NK-92 (cell line): ENCODE data around the gene MLC1.

ENCODE experiments used
- DNase-seq: peaks from one replicate; lab custom pipeline; 2025; ENCODE audit not compliant: unreplicated experiment; lab: John Stamatoyannopoulos, UW

MLC1 gene

DNA sequence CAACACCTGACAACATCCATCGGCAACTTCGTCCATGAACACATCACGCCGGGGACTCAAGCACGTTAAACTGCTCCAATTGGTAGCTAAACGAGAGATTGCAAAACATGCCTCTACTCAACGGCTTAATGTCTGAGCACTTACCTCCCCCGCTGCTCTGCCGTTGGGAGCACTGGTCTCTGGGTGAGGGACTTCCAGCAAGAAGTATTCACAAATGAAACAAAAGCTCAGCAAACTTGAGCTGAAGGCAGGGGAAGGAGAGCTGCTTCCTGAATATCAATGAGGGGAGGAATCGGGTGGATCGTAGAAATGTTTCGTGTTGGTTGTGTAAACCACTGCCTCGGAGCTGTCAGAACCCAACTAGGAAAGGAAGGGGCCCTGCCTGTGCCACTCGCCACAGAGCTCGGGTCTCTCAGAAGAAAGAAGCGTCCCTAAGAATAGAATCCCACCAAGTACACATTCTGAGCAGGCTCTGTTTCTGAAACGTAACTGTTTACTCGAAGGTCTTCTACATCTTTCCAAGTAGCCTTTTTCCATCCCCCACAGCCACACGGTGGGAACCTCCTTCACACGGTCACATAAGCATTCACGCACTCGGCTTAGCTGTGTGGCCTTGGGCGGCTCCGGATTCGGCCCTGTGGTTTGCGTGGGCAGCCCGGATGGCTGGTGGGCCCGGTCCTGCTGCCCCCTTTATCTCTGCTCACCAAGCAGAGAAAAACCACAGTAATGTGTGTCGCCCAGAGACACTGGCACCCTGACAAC lies at the start of gene MLC1:
TSS of gene MLC1 (minus strand) at position 216 of the 762 bp plus-strand sequence. CDS start 524 bp downstream, outside the sequence.
- no peak for DNase-seq

DNA sequence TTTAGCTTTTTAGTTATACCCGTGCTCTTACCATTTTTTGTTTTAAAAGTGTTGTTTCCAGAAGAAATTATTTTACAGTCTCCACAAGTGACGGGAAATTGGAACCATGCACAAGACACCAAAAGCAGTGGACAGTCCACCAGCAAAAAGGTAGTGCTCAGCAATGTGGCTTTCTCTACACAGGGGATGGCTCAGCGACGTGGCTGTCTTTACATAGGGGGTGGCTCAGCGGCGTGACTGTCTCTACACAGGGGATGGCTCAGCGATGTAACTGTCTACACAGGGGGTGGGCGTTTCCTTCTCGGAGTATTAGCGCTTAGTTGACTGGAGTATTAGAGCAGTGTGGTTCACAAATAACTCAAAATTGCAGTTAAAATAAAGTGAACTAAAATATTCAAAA lies 49.3 kb upstream of the MLC1 start:
- DNase-seq = no peak

DNA sequence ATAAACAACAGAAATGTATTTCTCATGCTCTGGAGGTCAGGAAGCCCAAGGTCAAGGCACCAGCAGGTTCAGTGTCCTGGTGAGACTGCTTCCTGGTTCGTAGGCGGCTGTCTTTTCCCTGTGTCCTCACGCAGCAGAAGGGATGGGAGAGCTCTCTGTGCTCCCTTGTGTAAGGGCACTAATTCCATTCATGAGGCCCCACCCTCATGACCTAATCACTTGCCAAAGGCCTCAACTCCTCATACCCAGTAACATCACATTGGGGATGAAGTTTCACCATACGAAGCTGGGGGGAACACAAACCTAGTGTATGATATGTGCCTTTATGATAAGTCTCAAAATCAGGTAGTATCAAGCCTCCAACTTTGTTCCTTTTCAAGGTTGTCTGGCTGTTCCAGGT lies 46.7 kb upstream of the MLC1 start:
- DNase-seq = no peak

DNA sequence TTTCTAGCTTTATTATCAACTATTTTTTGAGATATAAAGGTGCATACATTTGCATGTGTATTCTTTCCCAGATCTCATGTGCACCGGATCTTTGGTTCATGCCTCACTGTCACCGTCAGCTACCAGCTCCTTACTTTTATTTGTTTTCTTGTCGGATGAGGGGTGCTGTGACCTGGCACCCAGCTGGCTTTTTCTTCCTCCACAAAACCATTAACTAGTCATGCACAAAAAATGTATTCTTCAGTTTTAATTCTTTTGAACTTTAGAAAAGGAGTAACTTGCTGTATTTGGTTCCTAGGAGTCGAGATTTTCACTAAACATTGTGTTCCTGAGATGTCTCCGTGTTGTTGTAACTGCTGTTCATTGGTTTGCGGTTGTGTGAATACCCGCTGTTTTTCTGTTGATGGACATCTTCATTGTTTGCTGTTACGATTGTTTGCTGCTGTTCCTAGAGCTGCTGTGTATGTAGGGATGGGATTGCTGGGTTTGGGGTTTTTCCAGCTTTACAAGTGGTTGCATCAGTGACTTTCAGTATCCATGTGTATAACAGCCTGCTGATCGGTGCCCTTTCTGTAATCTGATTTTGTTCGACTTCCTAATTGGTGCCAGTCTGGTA lies 44.0 kb upstream of the MLC1 start:
- DNase-seq = no peak

DNA sequence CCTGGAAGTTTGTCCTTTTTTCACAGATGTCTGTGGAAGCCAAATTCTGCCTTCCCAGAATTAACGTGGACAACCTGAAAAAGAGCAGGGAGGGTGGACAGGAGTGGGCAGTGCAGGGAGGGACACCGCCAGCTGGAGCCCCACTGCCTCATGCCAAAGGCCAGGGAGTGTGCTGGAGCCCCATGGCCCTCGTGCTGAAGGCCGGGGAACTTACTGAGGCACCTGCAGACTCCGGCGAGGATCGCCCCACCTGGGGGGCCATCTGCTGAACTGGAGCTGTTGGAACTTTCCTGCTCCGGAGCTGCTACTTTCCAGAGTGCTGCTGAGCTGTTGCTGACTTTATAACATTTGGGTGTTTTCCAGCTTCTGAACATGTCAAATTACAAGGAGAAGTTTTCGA lies 39.8 kb upstream of the MLC1 start:
- DNase-seq = no peak

DNA sequence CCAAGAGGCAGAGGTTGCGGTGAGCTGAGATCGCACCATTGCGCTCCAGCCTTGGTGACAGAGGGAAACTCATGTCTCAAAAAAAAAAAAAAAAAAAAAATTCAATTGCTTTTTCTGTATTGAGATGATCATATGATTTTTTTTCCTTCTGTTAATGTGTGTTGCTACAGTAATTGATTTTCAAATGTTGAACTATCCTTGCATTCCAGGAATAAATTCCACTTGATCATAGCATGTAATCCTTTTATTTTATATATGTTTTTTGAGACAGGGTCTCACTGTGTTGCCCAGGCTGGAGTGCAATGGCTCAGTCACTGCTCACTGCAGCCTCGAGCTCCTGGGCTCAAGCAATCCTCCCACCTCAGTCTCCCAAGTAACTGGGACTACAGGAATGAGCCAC lies 37.9 kb upstream of the MLC1 start:
- no peak for DNase-seq

DNA sequence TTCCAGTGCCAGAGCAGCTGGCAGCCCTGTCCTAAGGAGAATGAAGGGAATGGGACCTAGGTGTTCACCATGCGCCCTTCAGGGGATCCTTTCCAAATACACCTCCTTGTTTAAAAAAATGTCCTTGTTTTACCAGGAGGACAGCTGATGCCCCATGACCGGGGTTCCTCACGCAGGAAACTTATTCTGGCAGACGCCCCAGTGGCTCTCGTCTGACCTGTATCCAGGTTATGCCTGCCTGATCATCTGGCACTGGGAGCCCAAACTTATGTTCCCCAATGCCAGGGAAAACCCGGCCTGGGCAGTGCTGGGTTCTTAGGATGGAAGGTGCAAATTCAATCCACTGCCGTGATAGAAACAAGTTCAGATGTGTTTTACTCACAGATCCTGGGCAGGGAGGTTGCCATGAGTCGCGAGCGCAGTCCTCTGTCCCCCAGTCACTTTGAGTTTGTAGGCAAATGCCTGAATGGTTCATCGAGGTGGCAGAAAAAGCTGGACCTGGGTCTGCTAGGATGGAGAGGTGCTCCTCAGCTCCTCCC lies 36.0 kb upstream of the MLC1 start:
- DNase-seq = no peak

DNA sequence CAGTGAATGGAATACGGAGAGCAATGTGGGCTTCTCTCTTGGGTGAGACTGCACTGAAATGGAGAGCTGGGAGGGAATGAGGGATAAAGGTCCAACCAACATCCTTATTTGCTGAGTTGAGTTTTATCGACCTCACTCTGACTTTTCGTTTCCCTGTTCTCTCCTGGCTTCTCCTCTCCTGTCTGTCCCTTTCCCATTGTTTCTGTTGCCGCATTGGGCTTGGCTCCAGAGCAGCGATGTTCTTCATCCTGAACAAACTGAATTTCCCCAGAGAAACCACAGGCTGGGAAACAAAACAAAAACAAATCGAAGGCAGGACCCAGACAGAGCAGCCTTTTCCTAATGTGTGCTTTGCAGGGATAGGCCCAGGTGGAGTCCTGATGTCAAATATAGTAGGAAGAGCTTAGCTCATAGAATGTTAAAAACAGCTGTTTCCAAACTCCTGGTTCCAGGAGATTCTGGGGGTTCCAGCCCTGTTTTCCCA lies 34.6 kb upstream of the MLC1 start:
- no peak for DNase-seq

DNA sequence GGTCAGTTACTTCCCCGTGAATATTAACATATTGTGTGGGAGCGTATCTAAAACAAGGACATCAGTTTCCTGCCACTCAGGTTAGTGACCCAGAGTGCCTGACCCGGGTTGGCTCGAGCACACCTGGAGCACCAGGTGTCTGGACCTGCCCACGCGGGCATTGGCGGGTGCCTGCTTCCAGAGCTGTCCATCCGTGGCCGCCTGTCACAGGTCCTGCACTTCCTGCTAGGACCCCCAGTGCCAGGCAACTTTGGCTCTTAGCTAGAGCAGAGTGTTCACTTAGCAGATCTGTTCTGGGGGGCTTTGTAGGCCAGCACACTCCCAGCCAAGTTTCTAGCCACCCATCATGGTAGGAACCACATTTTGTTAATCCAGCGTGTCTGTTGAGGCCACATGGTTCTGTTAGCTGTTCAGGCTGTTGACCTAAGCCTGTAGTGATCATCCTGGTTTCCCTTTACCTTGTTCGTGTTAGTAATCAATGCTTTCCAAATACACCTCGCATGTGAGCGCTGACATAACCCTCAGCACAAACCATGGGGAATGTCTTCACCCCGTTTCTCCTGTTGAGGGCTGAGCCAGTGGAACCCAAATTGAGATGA lies 34.0 kb upstream of the MLC1 start:
- no peak for DNase-seq

DNA sequence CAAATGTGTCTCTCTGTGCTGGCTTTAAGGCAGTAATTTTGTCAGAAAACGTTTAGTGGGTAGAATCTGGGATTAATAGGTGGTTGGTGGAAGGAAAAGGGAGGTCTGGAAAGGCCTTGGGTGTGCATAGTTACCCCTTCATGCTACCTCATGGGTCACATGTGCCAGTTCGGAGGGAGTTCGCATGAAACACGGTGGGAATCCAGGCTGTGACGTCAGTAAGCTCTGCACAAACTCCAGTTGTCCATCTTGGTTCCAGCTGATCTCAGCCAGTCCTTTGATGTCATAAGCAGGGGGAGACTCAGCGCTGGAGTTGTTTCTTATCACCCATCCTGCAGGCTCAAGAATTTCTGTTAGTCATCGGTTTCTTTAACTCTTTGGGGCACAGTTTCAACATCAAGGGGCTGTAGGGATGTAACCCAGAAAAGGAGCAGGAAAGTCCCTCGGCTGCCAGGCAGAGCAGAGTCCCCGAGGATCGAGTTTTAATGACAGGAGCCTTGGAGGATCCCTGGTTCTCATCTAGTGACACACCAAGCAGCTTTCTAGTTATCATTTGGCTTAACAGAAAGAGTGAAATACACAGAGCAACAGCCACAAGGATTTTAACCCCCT lies 33.4 kb upstream of the MLC1 start:
- DNase-seq = no peak

DNA sequence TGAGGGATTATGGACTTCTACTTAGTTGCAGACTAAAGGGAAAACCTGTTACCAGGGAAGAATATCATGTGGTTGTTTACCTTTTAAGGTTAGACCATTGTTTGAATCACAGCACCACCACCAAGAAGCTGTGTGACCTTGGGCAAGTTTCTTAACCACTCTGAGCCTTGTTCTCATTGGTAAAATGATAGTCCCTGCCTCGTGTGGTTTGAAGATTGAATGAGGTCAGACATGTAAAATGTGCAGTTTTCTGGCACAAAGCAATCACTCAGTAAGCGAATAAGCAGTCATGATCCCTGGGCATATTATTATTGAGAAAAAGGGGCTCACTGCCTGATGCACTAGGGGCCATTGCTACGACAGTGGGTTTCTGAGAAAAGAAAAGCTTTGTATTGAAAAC lies 32.9 kb upstream of the MLC1 start:
- DNase-seq = no peak

DNA sequence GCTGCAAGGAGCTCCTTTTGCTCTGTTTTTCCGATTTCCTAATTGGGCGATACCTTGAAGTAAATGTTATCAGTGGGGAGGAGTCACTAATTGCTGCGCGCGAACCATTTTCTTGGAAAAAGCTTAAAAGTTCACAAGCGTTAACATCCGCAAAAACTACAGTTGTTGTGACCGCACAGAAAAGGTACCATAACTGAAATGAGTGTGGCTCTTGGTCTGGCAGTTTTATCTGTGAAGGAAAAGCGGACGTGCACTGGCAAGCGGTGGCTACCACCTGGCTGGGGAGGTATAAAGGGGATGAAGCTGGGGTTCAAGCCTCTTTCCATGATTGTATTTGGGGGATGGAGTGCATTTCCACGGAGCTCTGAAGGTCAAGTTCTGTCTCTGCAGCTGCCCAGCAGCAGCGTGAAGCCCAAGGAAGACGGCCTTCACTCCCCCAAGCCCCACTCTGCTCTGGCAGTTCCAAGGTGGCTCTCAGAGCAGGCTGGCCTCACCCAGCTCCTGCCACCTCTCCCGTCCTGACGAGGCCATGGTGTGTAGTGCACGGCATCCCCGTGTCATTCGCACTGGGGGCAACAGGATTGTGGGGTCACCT lies 32.0 kb upstream of the MLC1 start:
- no peak for DNase-seq

DNA sequence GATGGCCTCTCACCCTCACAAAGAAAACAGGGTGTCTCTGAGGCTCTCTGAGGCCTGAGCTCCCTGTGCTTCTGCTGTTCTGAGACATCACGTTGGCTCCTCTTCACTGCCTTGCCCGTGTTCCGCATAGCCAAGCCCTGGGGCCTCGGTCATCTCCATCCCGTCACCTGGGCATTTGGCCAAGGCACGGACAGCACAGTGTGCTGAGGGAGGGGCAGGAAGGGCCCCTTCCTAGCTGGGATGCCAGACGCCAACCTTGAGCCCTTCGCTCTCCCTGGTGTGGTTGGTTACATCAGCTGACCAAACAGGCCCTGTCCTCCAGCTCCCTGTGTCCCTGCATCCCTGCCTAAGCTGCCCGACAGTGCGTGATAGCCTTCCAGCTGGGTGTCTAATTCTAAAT lies 30.5 kb upstream of the MLC1 start:
- no peak for DNase-seq

DNA sequence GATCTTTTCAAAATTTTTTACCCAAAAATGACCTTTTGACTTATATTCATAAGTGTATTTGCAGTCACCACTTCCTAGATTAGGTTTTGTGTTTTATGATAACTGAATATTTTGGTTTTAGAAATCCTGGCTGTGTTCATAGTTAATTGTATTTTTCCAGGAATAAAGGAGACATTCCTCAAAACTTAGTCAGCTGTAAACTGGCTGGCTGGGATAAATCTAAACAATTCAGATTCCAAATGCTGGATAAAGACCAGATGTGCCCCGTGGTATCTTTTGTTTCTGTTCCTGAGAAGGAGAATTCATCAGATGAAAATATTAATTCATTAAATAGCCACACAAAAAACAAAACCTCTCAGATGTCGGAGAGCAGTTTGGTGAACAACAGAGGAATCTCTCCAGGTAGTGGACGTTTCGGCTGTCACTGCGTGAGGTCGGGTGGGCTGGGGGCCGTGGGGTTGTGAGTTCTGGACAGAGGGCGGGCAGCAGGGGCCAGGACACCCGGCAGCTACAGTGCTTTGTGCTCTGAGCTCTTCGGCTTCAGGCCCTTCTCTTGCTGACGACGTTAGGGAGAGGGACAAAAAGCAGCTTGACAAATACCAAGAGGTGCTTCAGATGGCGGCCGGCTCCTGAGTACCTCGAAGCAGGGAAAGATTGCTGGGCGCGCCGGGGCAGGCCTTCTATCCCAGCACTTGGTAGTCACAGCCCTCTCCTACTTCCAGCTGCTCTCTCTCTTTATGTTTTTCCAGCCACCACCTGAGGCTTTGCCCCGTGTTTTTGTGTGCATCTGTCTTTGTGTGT lies 29.2 kb upstream of the MLC1 start:
- DNase-seq = no peak

DNA sequence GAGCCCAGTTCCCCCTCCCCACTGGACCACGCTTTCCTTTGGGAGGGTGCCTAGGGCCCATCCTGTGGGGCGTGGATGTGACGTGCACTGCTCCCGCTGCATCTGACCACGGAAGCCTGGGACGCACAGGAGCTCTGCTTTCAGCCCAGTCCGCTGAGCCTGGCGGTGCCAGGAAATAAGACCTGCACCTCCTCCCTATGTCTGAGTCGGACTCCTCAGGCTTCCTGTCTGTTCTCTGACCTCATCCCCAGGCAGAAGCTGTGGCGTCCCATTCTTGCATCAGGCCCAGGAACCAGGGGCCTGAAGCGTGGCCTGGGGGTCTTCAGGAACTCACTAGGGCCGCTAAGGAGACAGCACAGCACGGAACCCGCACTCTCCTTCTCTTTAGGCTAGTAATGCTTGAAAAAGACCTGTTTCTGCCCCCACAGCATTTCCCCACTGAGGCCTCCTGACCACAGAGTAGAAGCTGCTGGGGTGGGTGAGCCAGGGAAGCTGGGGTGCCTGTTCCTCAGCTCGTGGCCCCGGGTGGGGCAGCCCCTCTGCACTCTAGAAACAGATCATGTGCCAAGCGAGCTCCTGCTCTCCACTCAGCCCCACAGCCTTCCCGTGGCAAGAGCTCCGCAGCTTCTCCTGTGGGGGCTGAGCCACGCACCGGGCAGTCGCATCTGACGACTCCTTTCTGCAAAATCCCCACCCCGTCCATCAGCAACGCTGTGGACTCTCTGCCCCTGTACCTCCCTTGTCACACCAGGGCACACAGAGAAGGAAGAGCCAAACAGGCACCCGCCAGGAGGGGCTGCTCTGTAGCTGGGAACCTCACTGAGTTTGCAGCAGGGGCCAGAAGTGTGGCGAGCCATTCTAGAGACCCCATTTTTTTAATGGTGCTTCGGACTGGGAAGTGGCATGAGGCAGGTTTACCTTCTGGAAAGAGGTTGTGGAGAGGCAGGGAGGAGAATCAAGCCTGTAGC lies 27.2 kb upstream of the MLC1 start:
- no peak for DNase-seq

DNA sequence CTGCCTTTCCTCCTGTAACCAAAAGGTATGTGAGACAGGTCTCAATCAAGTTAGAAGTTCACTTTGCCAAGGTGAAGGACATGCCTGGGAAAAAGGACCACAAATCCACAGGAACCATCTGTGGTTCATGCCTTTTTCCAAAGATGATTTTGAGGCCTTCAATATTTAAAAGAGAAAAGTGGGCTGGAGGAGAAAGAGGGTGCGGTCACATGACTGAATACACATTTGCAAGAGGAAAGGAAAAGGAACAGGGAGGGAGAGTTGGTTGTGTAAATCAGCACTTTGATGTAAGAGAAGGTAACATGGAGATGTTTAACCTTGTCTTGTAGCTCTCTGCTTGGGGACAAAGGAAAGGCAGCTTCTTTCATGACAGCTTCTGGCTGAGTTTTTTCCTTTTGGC lies 25.8 kb upstream of the MLC1 start:
- no peak for DNase-seq

DNA sequence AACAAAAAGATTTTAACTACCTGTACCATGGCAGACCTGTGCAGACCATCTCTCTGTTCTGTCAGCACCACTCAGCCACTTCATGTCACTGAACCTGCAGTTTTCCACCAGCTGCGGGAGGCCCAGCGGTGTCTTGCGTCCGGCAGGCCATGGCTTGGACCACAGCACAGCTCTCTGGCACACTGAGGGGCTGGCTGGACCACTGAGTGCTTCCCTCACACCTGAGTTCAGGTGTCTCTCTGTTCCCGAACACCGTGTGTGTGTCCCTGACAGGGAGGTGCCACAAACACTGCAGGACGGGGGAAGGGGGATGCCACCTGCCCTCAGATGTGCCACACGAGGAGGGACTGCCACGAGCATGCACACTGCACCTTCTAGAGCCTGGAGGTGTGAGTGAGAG lies 22.3 kb upstream of the MLC1 start:
- no peak for DNase-seq

DNA sequence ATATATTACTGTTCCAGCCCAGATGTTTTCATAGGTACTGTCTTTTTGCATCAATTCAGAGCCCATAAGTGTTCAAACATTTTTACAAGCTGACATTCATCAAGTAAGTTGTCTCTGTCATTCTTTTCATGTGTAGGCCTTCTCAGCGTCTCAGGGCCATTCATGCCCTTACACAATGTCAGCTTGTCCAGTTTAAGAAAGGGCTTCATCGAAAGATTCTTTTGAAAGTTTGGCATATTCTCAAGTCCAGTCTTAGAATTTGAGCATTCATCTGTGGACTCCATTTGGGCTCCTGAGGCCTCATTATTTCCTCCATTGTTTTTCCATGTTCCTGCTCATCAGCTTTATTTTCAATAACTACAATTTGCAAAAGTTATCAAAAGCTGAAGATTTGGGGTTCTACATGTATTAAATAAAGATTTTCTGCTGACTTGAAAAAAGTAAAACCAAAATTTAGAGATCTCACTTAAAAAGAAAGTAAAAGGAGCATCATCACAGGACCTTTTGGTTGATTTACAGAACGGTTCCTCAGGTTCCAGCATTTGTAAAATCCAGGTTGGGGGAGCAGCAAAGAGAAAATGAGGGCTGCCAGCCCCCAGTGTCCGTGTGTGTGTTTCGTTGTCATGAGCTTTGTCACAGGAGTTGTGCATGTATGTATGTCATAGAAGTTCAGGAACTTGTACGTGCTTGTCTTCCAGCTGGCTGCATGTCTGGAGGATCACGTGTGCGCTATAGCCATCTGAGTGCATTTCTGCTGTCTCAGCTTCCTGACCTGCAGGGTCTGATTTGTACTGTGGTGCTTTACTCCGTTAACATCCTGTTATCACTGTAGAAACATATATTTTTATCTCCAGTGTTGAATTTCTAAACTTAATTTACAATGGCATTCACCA lies 20.2 kb upstream of the MLC1 start:
- no peak for DNase-seq
